ENCODE measurements around the gene THOC6.
"Not testable (repeated sequence)": the region's sequence is repeated elsewhere in the genome, so short reads cannot be mapped to it uniquely, and the experiment has no call there.

DNA sequence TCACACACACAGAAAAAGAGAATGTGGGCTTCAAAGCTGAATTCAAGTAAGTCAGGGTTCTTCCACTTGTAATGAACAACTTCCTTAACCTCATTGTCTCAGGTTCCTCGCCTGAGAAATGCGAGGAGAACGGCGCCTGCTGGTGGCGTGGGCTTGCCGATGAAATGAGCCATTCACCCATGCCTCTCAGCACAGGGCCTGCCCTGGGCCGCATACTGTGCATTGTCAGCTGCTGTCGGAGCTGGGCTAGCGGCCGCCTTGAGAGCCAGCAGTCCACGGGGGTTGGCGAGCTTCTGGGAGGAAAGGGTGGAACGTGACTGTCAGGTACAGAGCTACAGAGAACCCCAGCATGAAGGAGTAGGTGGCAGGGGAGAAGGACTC lies 29.5 kb downstream of the THOC6 start:
- TF ChIP-seq, protein P1, sequence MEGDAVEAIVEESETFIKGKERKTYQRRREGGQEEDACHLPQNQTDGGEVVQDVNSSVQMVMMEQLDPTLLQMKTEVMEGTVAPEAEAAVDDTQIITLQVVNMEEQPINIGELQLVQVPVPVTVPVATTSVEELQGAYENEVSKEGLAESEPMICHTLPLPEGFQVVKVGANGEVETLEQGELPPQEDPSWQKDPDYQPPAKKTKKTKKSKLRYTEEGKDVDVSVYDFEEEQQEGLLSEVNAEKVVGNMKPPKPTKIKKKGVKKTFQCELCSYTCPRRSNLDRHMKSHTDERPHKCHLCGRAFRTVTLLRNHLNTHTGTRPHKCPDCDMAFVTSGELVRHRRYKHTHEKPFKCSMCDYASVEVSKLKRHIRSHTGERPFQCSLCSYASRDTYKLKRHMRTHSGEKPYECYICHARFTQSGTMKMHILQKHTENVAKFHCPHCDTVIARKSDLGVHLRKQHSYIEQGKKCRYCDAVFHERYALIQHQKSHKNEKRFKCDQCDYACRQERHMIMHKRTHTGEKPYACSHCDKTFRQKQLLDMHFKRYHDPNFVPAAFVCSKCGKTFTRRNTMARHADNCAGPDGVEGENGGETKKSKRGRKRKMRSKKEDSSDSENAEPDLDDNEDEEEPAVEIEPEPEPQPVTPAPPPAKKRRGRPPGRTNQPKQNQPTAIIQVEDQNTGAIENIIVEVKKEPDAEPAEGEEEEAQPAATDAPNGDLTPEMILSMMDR (IDR thresholded peaks at IDR 0.05): not testable (repeated sequence)
- not testable (repeated sequence) for TF ChIP-seq EZH2 (IDR thresholded peaks at IDR 0.05)

All from neural progenitor cell (in vitro differentiated cells).